Cardiac fibroblast (primary cell): ENCODE data around the gene NEFH.
A peak's percentile ranks its signal among the peaks of the same experiment; 100 is the strongest.

Experiments used
- DNase-seq, 2 donors: peaks; one replicate each; pipeline versions ENCODE4 v3.0.0 to v3.0.0-alpha.2; 2010; ENCODE audit warnings: low read depth in 2 of 2
- H3K4me3 ChIP-seq, 2 donors: replicated peaks in 1 of 2; 1 replicate in 1 of 2; 2 replicates in 1 of 2; pipeline ENCODE4 v1.5.1; 2011; ENCODE audit warnings: low read depth in 2 of 2, low read length in 2 of 2, mild to moderate bottlenecking in 2 of 2, moderate library complexity in 1 of 2
- CTCF ChIP-seq: IDR thresholded peaks from one replicate; pipeline ENCODE4 v1.5.1; 2011; ENCODE audit warnings: low read depth, mild to moderate bottlenecking, low read length, inconsistent platforms

Gene NEFH

GRCh38 chr22:29463629-29464028 is 16.4 kb upstream of the NEFH start:
- TF ChIP-seq CTCF: no peak
- no peak overlapping the region for H3K4me3 ChIP-seq
- no peak for DNase-seq

GRCh38 chr22:29464581-29464980 is 15.4 kb upstream of the NEFH start:
- no peak overlapping the region for H3K4me3 ChIP-seq
- TF ChIP-seq CTCF: no peak
- DNase-seq: no peak

- DNase-seq: no peak
These were observed 10.3 kb upstream of the NEFH start for GRCh38 chr22:29469755-29470154.

GRCh38 chr22:29470159-29470855 is 9.7 kb upstream of the NEFH start:
- peak; percentile 91 for TF ChIP-seq CTCF
- peak overlapping the region; percentile 22 to 41 for H3K4me3 ChIP-seq
- peak; percentile 55 to 68 for DNase-seq

More at GRCh38 chr22:29469755-29470154, 10.3 kb upstream of the NEFH start:
- no peak for TF ChIP-seq CTCF
- H3K4me3 ChIP-seq: no peak overlapping the region

GRCh38 chr22:29473001-29473400 is 7.0 kb upstream of the NEFH start:
- DNase-seq: no peak
- H3K4me3 ChIP-seq: no peak overlapping the region
- no peak for TF ChIP-seq CTCF

- DNase-seq: no peak
- TF ChIP-seq CTCF: no peak
- no peak overlapping the region for H3K4me3 ChIP-seq
These were observed 4.5 kb upstream of the NEFH start for GRCh38 chr22:29475550-29475949.

GRCh38 chr22:29476116-29476515 is 3.9 kb upstream of the NEFH start:
- DNase-seq: no peak
- no peak overlapping the region for H3K4me3 ChIP-seq
- TF ChIP-seq CTCF: no peak
